Activated CD4-positive, CD25-positive, alpha-beta regulatory T cell treated with anti-CD3 and anti-CD28 coated beads, Interleukin-2, amount 50 U/mL, for 72 hours (primary cell): ENCODE data around the gene FRMD5.
"Not testable (repeated sequence)": the region's sequence is repeated elsewhere in the genome, so short reads cannot be mapped to it uniquely, and the experiment has no call there.

ENCODE experiments used
- DNase-seq: peaks from one replicate; pipeline ENCODE4 v3.0.0; 2021

The FRMD5 gene

GRCh38 chr15:43826508-43827341 lies 368.3 kb downstream of the FRMD5 start, which contains the start of gene WDR76:
Gene WDR76, plus strand, starts transcription at chr15:43827002. Its CDS starts 31 bp downstream, at chr15:43827033.
- peak; percentile 82 for DNase-seq

GRCh38 chr15:43826029-43826507 lies 369.0 kb downstream of the FRMD5 start:
- no peak for DNase-seq

GRCh38 chr15:43825305-43825704 lies 369.8 kb downstream of the FRMD5 start:
- DNase-seq: not testable (repeated sequence)

GRCh38 chr15:43824302-43825246 lies 370.5 kb downstream of the FRMD5 start, which contains the start of gene MFAP1:
Gene MFAP1, minus strand, starts transcription at chr15:43824690. Its CDS starts 121 bp downstream, at chr15:43824569.
- DNase-seq: peak; percentile 83

- DNase-seq: no peak
These were observed 373.6 kb downstream of the FRMD5 start for GRCh38 chr15:43821505-43821904.
